ENCODE measurements around the gene SYS1.

DNA sequence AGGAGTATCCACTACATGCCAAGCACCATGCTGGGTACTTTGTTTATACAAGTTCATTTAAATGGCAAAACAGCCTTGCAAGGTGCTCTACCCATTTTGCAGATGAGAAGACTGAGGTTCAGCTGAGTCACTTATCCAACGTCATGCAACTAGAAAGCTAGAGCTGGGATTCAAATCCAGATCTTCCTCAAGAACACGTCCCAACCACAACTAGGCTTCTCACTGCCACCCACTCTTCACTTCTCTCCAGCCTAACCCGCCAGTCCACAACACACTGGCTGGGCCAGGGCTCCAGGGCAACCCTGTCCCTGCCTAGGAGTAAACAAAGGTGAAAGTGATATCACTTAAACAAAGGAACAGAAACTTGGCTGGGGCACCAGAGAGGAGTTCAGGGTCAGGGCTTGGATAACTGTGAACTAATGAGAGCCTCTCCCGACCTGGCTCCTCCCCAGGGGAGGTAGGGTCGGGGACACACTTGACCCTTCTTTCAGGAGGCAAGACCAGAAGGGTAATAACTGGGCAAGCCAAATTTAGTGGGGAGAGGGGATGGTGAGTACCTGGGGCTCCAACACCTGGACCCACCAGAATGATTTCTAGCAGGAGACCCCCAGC is 22.6 kb upstream of the SYS1 start:
- TF ChIP-seq, protein P1, sequence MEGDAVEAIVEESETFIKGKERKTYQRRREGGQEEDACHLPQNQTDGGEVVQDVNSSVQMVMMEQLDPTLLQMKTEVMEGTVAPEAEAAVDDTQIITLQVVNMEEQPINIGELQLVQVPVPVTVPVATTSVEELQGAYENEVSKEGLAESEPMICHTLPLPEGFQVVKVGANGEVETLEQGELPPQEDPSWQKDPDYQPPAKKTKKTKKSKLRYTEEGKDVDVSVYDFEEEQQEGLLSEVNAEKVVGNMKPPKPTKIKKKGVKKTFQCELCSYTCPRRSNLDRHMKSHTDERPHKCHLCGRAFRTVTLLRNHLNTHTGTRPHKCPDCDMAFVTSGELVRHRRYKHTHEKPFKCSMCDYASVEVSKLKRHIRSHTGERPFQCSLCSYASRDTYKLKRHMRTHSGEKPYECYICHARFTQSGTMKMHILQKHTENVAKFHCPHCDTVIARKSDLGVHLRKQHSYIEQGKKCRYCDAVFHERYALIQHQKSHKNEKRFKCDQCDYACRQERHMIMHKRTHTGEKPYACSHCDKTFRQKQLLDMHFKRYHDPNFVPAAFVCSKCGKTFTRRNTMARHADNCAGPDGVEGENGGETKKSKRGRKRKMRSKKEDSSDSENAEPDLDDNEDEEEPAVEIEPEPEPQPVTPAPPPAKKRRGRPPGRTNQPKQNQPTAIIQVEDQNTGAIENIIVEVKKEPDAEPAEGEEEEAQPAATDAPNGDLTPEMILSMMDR (IDR thresholded peaks at IDR 0.05) = no peak
- no peak for TF ChIP-seq EZH2 (IDR thresholded peaks at IDR 0.05)
